ENCODE results near the gene CCNI. TPM values are rescaled to one million over a fixed set of nuclear protein-coding genes. Genes with fewer than 3 reads are reported as not detected.

The CCNI gene
- total and polyA plus RNA-seq, 2 of the 13 experiments (the other 11 are each of a cell fraction or from before 2014, with no cell fraction given), result 43.5 to 122 TPM

DNA sequence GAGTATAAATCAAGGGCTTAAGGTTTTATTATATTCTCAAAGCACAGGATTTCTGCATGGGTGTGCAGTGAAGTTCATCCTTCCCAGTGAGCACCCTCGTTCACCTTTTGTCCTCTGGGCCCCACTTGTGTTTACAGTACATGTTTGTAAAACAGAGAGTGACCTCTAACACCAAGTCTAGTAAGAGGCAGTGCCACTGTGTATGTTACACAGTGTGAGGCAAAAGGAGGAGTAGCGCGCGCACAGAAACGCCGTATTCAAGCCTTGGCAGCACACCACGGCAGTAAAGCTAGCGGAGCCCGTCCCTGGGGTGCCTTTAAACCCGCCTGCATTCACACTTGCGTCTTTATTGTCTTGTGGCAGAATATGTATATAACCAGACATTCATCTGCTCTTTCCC is 51.9 kb downstream of the CCNI start:
- intact Hi-C loops (cut with micrococcal nuclease; ENCODE audit: unreplicated experiment), result no loop called here
- H3K36me3 ChIP-seq (replicated peaks in 1 of 2; ENCODE audit: control insufficient read depth in 1 of 2, insufficient read depth in 2 of 2, low read length in 2 of 2), result peaks cover 1 to 58% of the 10 kb centered on the region in 2 experiments
- in situ Hi-C loops (cut with HindIII; ENCODE audit: extremely low pct_ligation_motif_present, low pct_unique_long_range_greater_than_20kb), result no loop called here
- H3K4me2 ChIP-seq (ENCODE audit: low read depth, low read length), result peak overlapping the region; percentile 41
- FAIRE-seq, result peak; percentile 60
- no peaks in the 10 kb centered on the region for H3K27me3 ChIP-seq (ENCODE audit: control insufficient read depth in 1 of 2, insufficient read depth in 2 of 2, low read length in 2 of 2)
- 61% methylated on average over 9 of the region's 11 CpGs for WGBS (ENCODE audit: low lambda C conversion rate)
- ChIA-PET CTCF (ENCODE audit: low intra/inter-chr PET ratio, low total read pairs) (no interaction called here), POLR2A (no interaction called here)
- DNase-seq (ENCODE audit: low spot score), result peak; percentile 38
- peak; percentile 97 for ATAC-seq
- H2AFZ ChIP-seq (ENCODE audit: low read length), result no peak overlapping the region
- BruUV-seq (replicated peaks), result no TSS peak
- H3K27ac ChIP-seq (ENCODE audit: extremely low read length, insufficient read depth, low read length), result no peak overlapping the region
- no peak overlapping the region for H3K4me3 ChIP-seq (replicated peaks in 1 of 3; ENCODE audit: insufficient read depth in 1 of 3, low read depth in 2 of 3, low read length in 3 of 3)
- peaks cover 34% of the 10 kb centered on the region for H3K4me1 ChIP-seq (ENCODE audit: insufficient read depth, low read length)
- no peak overlapping the region for H3K9ac ChIP-seq (ENCODE audit: insufficient read depth, low read depth, low read length)
- no peaks in the 10 kb centered on the region for H4K20me1 ChIP-seq (ENCODE audit: insufficient read depth, low read length)
- H3K9me3 ChIP-seq (ENCODE audit: low read length), result no peaks in the 10 kb centered on the region
- H3K79me2 ChIP-seq (ENCODE audit: insufficient read depth, low read length), result no peaks in the 10 kb centered on the region
- TF ChIP-seq, protein P1, sequence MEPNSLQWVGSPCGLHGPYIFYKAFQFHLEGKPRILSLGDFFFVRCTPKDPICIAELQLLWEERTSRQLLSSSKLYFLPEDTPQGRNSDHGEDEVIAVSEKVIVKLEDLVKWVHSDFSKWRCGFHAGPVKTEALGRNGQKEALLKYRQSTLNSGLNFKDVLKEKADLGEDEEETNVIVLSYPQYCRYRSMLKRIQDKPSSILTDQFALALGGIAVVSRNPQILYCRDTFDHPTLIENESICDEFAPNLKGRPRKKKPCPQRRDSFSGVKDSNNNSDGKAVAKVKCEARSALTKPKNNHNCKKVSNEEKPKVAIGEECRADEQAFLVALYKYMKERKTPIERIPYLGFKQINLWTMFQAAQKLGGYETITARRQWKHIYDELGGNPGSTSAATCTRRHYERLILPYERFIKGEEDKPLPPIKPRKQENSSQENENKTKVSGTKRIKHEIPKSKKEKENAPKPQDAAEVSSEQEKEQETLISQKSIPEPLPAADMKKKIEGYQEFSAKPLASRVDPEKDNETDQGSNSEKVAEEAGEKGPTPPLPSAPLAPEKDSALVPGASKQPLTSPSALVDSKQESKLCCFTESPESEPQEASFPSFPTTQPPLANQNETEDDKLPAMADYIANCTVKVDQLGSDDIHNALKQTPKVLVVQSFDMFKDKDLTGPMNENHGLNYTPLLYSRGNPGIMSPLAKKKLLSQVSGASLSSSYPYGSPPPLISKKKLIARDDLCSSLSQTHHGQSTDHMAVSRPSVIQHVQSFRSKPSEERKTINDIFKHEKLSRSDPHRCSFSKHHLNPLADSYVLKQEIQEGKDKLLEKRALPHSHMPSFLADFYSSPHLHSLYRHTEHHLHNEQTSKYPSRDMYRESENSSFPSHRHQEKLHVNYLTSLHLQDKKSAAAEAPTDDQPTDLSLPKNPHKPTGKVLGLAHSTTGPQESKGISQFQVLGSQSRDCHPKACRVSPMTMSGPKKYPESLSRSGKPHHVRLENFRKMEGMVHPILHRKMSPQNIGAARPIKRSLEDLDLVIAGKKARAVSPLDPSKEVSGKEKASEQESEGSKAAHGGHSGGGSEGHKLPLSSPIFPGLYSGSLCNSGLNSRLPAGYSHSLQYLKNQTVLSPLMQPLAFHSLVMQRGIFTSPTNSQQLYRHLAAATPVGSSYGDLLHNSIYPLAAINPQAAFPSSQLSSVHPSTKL (CRISPR knock-in tag; IDR thresholded peaks at IDR 0.05), result peak; percentile 79
- TF ChIP-seq ZNF839 (CRISPR knock-in tag; IDR thresholded peaks at IDR 0.05; ENCODE audit: borderline replicate concordance) (no peak), REL (CRISPR knock-in tag; conservative IDR thresholded peaks at IDR 0.05) (no peak), ZMYM3 (CRISPR knock-in tag; IDR thresholded peaks at IDR 0.05) (0 out of 2 replicates have a peak, but pooled peaks have one; percentile 38), ELF3 (CRISPR knock-in tag; IDR thresholded peaks at IDR 0.05) (0 out of 2 replicates have a peak, but pooled peaks have one; percentile 19), SMARCC2 (IDR thresholded peaks at IDR 0.05) (no peak), SALL1 (CRISPR knock-in tag; IDR thresholded peaks at IDR 0.05) (peak; percentile 68), MEF2D (CRISPR knock-in tag; IDR thresholded peaks at IDR 0.05) (0 out of 2 replicates have a peak, but pooled peaks have one; percentile 51)
- TF ChIP-seq, protein P2, sequence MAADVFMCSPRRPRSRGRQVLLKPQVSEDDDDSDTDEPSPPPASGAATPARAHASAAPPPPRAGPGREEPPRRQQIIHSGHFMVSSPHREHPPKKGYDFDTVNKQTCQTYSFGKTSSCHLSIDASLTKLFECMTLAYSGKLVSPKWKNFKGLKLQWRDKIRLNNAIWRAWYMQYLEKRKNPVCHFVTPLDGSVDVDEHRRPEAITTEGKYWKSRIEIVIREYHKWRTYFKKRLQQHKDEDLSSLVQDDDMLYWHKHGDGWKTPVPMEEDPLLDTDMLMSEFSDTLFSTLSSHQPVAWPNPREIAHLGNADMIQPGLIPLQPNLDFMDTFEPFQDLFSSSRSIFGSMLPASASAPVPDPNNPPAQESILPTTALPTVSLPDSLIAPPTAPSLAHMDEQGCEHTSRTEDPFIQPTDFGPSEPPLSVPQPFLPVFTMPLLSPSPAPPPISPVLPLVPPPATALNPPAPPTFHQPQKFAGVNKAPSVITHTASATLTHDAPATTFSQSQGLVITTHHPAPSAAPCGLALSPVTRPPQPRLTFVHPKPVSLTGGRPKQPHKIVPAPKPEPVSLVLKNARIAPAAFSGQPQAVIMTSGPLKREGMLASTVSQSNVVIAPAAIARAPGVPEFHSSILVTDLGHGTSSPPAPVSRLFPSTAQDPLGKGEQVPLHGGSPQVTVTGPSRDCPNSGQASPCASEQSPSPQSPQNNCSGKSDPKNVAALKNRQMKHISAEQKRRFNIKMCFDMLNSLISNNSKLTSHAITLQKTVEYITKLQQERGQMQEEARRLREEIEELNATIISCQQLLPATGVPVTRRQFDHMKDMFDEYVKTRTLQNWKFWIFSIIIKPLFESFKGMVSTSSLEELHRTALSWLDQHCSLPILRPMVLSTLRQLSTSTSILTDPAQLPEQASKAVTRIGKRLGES (CRISPR knock-in tag; IDR thresholded peaks at IDR 0.05; ENCODE audit: borderline replicate concordance), result no peak
- TF ChIP-seq, protein P3, sequence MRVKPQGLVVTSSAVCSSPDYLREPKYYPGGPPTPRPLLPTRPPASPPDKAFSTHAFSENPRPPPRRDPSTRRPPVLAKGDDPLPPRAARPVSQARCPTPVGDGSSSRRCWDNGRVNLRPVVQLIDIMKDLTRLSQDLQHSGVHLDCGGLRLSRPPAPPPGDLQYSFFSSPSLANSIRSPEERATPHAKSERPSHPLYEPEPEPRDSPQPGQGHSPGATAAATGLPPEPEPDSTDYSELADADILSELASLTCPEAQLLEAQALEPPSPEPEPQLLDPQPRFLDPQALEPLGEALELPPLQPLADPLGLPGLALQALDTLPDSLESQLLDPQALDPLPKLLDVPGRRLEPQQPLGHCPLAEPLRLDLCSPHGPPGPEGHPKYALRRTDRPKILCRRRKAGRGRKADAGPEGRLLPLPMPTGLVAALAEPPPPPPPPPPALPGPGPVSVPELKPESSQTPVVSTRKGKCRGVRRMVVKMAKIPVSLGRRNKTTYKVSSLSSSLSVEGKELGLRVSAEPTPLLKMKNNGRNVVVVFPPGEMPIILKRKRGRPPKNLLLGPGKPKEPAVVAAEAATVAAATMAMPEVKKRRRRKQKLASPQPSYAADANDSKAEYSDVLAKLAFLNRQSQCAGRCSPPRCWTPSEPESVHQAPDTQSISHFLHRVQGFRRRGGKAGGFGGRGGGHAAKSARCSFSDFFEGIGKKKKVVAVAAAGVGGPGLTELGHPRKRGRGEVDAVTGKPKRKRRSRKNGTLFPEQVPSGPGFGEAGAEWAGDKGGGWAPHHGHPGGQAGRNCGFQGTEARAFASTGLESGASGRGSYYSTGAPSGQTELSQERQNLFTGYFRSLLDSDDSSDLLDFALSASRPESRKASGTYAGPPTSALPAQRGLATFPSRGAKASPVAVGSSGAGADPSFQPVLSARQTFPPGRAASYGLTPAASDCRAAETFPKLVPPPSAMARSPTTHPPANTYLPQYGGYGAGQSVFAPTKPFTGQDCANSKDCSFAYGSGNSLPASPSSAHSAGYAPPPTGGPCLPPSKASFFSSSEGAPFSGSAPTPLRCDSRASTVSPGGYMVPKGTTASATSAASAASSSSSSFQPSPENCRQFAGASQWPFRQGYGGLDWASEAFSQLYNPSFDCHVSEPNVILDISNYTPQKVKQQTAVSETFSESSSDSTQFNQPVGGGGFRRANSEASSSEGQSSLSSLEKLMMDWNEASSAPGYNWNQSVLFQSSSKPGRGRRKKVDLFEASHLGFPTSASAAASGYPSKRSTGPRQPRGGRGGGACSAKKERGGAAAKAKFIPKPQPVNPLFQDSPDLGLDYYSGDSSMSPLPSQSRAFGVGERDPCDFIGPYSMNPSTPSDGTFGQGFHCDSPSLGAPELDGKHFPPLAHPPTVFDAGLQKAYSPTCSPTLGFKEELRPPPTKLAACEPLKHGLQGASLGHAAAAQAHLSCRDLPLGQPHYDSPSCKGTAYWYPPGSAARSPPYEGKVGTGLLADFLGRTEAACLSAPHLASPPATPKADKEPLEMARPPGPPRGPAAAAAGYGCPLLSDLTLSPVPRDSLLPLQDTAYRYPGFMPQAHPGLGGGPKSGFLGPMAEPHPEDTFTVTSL (CRISPR knock-in tag; IDR thresholded peaks at IDR 0.05; ENCODE audit: borderline replicate concordance), result peak; percentile 63; the same call in 1 of the 2 replicates
